Vagina (tissue), 2 donors: Measurements from ENCODE around the gene LATS1. TPM values are rescaled to one million over a fixed set of nuclear protein-coding genes. Genes with fewer than 3 reads are reported as not detected.
"Not testable (repeated sequence)": the region's sequence is repeated elsewhere in the genome, so short reads cannot be mapped to it uniquely, and the experiment has no call there.

Experiments used
- DNase-seq, 2 donors: peaks; one replicate each; pipeline ENCODE4 v3.0.0-alpha.2; 2017; ENCODE audit errors: extremely low spot score in 2 of 2
- H3K27ac ChIP-seq: fragments of 200-600 bp; sonication (generic); one replicate; pipeline ENCODE4 v1.5.1; 2019
- H3K27me3 ChIP-seq: fragments of 200-600 bp; sonication (generic); one replicate; pipeline ENCODE4 v1.5.1; 2019
- H3K36me3 ChIP-seq, 2 donors: fragments of 200-600 bp; sonication (generic); one replicate each; pipeline ENCODE4 v1.5.1; 2017 to 2019
- H3K4me1 ChIP-seq: fragments of 200-600 bp; sonication (generic); one replicate; pipeline ENCODE4 v1.5.1; 2019
- H3K4me3 ChIP-seq, 2 donors: fragments of 200-600 bp; sonication (generic); 1 replicate in 1 of 2; 2 replicates in 1 of 2; pipeline ENCODE4 v1.5.1; 2016 to 2019
- H3K9me3 ChIP-seq: fragments of 200-600 bp; sonication (generic); one replicate; pipeline ENCODE4 v1.5.1; 2019
- CTCF ChIP-seq, 3 experiments: fragments of 450-650 bp in 2 of 3; fragments of 200-600 bp in 1 of 3; sonication (generic) in 1 of 3; IDR thresholded peaks; one replicate each; pipeline ENCODE4 v1.5.1; 2017 to 2019; ENCODE audit warnings: antibody characterized with exemption in 3 of 3, mild to moderate bottlenecking in 2 of 3, moderate library complexity in 2 of 3
- POLR2A ChIP-seq, 2 donors: fragments of 450-650 bp; IDR thresholded peaks; one replicate each; pipeline ENCODE4 v1.6.1; 2017; ENCODE audit warnings: antibody characterized with exemption in 2 of 2, mild to moderate bottlenecking in 2 of 2, moderate library complexity in 2 of 2
- POLR2AphosphoS5 ChIP-seq, 2 donors: sonication (generic); formaldehyde crosslinking; IDR thresholded peaks; one replicate each; pipeline ENCODE4 v1.9.0; 2017; ENCODE audit warnings: antibody characterized with exemption in 2 of 2, mild to moderate bottlenecking in 2 of 2, low read depth in 1 of 2; ENCODE audit not compliant: insufficient read depth in 1 of 2
- intact Hi-C: fragments of 100-400 bp; cut with DNase I; formaldehyde crosslinking; loops from one replicate; pipeline ENCODE4 v1.15.1; 2023
- total RNA-seq: library from RNA; depleted of rRNA; stranded (reverse); fragments of >200 nt; gene quantifications from one replicate; pipeline ENCODE4 v1.2.3, GENCODE V29; 2016

Gene LATS1
- total RNA-seq, 1 donor from 2014 or later, result 28.0 TPM

GRCh38 chr6:149755300-149756260, 37.7 kb upstream of the LATS1 start:
- Histone ChIP-seq H3K27me3 (no peaks in the 10 kb centered on the region), H3K9me3 (no peaks in the 10 kb centered on the region), H3K4me3 (no peak overlapping the region), H3K27ac (no peak overlapping the region), H3K36me3 (no peaks in the 10 kb centered on the region), H3K4me1 (peaks cover 24% of the 10 kb centered on the region)
- intact Hi-C loops, result no loop called here
- TF ChIP-seq POLR2A (IDR thresholded peaks at IDR 0.05) (no peak), POLR2AphosphoS5 (IDR thresholded peaks at IDR 0.05; ENCODE audit: insufficient read depth in 1 of 2, low read depth in 1 of 2) (no peak), CTCF (IDR thresholded peaks at IDR 0.05) (no peak)
- DNase-seq, result no peak

GRCh38 chr6:149754548-149754947, 36.6 kb upstream of the LATS1 start:
- TF ChIP-seq POLR2AphosphoS5 (IDR thresholded peaks at IDR 0.05; ENCODE audit: insufficient read depth in 1 of 2, low read depth in 1 of 2) (no peak), POLR2A (IDR thresholded peaks at IDR 0.05) (no peak), CTCF (IDR thresholded peaks at IDR 0.05) (no peak)
- no peaks in the 10 kb centered on the region for H3K27me3 ChIP-seq
- no peaks in the 10 kb centered on the region for H3K36me3 ChIP-seq
- DNase-seq, result no peak
- no peaks in the 10 kb centered on the region for H3K9me3 ChIP-seq
- no peak overlapping the region for H3K27ac ChIP-seq
- intact Hi-C loops, result no loop called here
- peaks cover 30% of the 10 kb centered on the region for H3K4me1 ChIP-seq
- H3K4me3 ChIP-seq, result no peak overlapping the region

- H3K36me3 ChIP-seq, H3K27me3 ChIP-seq, H3K9me3 ChIP-seq, H3K27ac ChIP-seq, DNase-seq, H3K4me3 ChIP-seq, intact Hi-C loops: not testable (repeated sequence)
- peaks cover 30% of the 10 kb centered on the region for H3K4me1 ChIP-seq
Measured at GRCh38 chr6:149753374-149753637, 35.4 kb upstream of the LATS1 start.

GRCh38 chr6:149752600-149753373, 34.9 kb upstream of the LATS1 start:
- intact Hi-C loops, result no loop called here
- Histone ChIP-seq H3K27me3 (no peaks in the 10 kb centered on the region), H3K36me3 (no peaks in the 10 kb centered on the region), H3K4me3 (no peak overlapping the region), H3K27ac (no peak overlapping the region), H3K9me3 (no peaks in the 10 kb centered on the region), H3K4me1 (peaks cover 30% of the 10 kb centered on the region)
- no peak for DNase-seq
- TF ChIP-seq POLR2AphosphoS5 (IDR thresholded peaks at IDR 0.05; ENCODE audit: insufficient read depth in 1 of 2, low read depth in 1 of 2), result no peak
- no peak for TF ChIP-seq CTCF (IDR thresholded peaks at IDR 0.05)

- intact Hi-C loops, H3K36me3 ChIP-seq, DNase-seq, H3K9me3 ChIP-seq, H3K4me3 ChIP-seq, H3K27ac ChIP-seq, H3K27me3 ChIP-seq: not testable (repeated sequence)
- peaks cover 32% of the 10 kb centered on the region for H3K4me1 ChIP-seq
Measured at GRCh38 chr6:149751920-149752319, 34.0 kb upstream of the LATS1 start.

- intact Hi-C loops, result no loop called here
- TF ChIP-seq POLR2A (IDR thresholded peaks at IDR 0.05), result no peak
- no peak for TF ChIP-seq CTCF (IDR thresholded peaks at IDR 0.05)
- no peak for TF ChIP-seq POLR2AphosphoS5 (IDR thresholded peaks at IDR 0.05; ENCODE audit: insufficient read depth in 1 of 2, low read depth in 1 of 2)
- H3K4me3 ChIP-seq, result no peak overlapping the region
- no peaks in the 10 kb centered on the region for H3K27me3 ChIP-seq
- DNase-seq, result no peak
- H3K4me1 ChIP-seq, result peaks cover 37% of the 10 kb centered on the region
- H3K9me3 ChIP-seq, result no peaks in the 10 kb centered on the region
- no peak overlapping the region for H3K27ac ChIP-seq
- no peaks in the 10 kb centered on the region for H3K36me3 ChIP-seq
Measured at GRCh38 chr6:149751239-149751638, 33.3 kb upstream of the LATS1 start.
